Nephron progenitor cell (in vitro differentiated cells): ENCODE results near the gene ANKUB1.

ENCODE experiments used
- DNase-seq: peaks from one replicate; pipeline ENCODE4 v3.0.0; 2021
- H3K27ac Mint-ChIP-seq: 2 replicates; pipeline ENCODE4 v1.8.0; 2021; ENCODE audit warnings: mild to moderate bottlenecking, moderate library complexity, mixed read lengths
- H3K27me3 Mint-ChIP-seq: 2 replicates; pipeline ENCODE4 v1.8.0; 2021; ENCODE audit warnings: mild to moderate bottlenecking, low read depth, mixed read lengths; ENCODE audit not compliant: poor library complexity
- H3K36me3 Mint-ChIP-seq: 2 replicates; pipeline ENCODE4 v1.8.0; 2021; ENCODE audit warnings: low read depth, mixed read lengths
- H3K4me1 Mint-ChIP-seq: 2 replicates; pipeline ENCODE4 v1.8.0; 2021; ENCODE audit warnings: mixed read lengths
- H3K4me3 Mint-ChIP-seq: 2 replicates; pipeline ENCODE4 v1.8.0; 2021; ENCODE audit warnings: mild to moderate bottlenecking, moderate library complexity, mixed read lengths
- H3K9me3 Mint-ChIP-seq: 2 replicates; pipeline ENCODE4 v1.8.0; 2021; ENCODE audit warnings: mild to moderate bottlenecking, moderate library complexity, mixed read lengths
- TF ChIP-seq, protein P1 (sequence below): fragments of 200-600 bp; sonication (generic); IDR thresholded peaks from 2 replicates; pipeline ENCODE4 v1.5.0; 2021; ENCODE audit warnings: antibody characterized with exemption

ANKUB1 gene

DNA sequence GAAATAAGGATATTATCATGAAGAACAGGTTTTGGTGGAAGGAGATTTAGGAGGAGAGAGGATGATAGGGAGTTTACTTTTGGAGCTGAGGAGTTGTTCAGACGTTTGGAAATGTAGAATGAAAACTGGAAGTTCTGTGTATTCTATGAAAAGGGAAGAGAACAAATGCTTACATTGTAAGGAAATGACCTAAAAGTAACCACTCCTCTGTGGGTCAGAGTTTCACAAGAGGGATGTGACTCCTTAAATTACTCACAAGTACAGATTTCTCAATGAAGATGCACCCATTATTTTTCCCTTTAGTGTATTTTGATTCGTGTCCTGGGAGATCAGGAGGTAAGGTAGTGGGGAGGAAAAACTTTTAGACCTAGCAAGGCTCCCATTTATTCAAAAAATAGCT lies 24.6 kb upstream of the ANKUB1 start:
- DNase-seq, result no peak
- Mint-ChIP-seq H3K27ac (no peak overlapping the region), H3K9me3 (peaks cover 22% of the 10 kb centered on the region), H3K4me3 (no peak overlapping the region), H3K4me1 (peaks cover 35% of the 10 kb centered on the region), H3K36me3 (peaks cover 20% of the 10 kb centered on the region), H3K27me3 (no peaks in the 10 kb centered on the region)
- TF ChIP-seq, protein P1, sequence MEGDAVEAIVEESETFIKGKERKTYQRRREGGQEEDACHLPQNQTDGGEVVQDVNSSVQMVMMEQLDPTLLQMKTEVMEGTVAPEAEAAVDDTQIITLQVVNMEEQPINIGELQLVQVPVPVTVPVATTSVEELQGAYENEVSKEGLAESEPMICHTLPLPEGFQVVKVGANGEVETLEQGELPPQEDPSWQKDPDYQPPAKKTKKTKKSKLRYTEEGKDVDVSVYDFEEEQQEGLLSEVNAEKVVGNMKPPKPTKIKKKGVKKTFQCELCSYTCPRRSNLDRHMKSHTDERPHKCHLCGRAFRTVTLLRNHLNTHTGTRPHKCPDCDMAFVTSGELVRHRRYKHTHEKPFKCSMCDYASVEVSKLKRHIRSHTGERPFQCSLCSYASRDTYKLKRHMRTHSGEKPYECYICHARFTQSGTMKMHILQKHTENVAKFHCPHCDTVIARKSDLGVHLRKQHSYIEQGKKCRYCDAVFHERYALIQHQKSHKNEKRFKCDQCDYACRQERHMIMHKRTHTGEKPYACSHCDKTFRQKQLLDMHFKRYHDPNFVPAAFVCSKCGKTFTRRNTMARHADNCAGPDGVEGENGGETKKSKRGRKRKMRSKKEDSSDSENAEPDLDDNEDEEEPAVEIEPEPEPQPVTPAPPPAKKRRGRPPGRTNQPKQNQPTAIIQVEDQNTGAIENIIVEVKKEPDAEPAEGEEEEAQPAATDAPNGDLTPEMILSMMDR, result no peak

DNA sequence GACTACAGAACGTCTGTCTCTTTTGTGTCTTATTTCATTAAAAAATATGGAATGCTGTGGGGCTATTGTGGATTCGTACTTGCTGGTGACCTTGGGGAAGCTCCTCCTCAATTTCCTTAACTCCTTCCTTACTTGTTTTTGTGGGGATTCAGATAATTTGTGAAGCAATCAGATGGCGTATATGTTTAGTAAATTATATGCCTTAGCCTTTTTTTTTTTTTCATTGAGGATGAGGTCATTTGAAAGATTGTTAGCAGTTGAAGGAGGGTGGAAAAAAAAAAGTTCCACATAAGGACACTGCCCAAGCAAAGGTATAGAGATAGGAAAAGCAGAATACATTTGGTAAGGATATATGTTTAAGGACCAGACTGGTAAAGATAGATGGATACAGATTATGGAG lies 24.0 kb upstream of the ANKUB1 start:
- Mint-ChIP-seq H3K4me1 (peaks cover 36% of the 10 kb centered on the region), H3K9me3 (peaks cover 16% of the 10 kb centered on the region), H3K27me3 (no peaks in the 10 kb centered on the region), H3K4me3 (no peak overlapping the region), H3K36me3 (peaks cover 13% of the 10 kb centered on the region), H3K27ac (no peak overlapping the region)
- no peak for DNase-seq
- TF ChIP-seq, protein P1, result no peak

DNA sequence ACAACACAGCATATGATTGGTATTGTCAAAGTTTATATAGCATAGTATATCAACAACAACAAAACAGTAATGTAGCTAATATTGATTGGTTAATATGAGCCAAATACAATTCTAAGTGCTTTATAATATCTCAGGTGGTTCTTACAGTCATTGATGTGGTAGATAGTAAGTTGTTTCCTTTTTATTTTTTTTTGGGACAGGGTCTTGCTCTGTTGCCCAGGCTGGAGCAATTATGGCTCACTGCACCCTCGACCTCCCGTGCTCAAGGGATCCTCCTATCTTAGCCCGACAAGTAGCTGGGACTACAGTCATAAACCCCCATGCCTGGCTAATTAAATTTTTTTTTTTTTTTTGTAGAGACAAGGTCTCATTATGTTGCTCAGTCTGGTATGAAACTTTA lies 23.4 kb upstream of the ANKUB1 start:
- Mint-ChIP-seq H3K4me1 (peaks cover 36% of the 10 kb centered on the region), H3K36me3 (peaks cover 12% of the 10 kb centered on the region), H3K9me3 (peaks cover 10% of the 10 kb centered on the region), H3K27me3 (no peaks in the 10 kb centered on the region), H3K4me3 (peak overlapping the region; percentile 57), H3K27ac (no peak overlapping the region)
- TF ChIP-seq, protein P1, result no peak
- no peak for DNase-seq

DNA sequence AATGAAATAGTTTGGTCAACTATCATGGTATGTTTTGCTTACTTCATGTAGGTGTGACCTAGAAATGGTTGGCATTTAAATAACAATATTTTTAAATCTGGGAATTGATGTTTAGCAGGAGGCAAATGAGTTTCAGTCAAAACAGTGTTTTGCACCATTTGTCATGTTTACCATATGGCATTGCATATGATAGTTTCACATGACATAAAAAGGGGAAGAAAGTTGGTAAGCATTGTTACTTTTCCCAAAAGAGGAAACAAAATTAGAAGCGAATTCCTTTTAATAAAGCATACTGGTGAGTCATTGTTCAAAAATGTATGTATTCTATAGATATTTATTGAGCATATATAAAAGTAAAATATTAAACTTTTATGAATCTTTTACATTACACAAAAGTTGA lies 23.0 kb upstream of the ANKUB1 start:
- DNase-seq, result no peak
- H3K27ac Mint-ChIP-seq, result no peak overlapping the region
- peaks cover 7% of the 10 kb centered on the region for H3K9me3 Mint-ChIP-seq
- peak overlapping the region; percentile 94 for H3K4me3 Mint-ChIP-seq
- H3K4me1 Mint-ChIP-seq, result peaks cover 36% of the 10 kb centered on the region
- peaks cover 9% of the 10 kb centered on the region for H3K36me3 Mint-ChIP-seq
- no peaks in the 10 kb centered on the region for H3K27me3 Mint-ChIP-seq
- TF ChIP-seq, protein P1, result no peak

DNA sequence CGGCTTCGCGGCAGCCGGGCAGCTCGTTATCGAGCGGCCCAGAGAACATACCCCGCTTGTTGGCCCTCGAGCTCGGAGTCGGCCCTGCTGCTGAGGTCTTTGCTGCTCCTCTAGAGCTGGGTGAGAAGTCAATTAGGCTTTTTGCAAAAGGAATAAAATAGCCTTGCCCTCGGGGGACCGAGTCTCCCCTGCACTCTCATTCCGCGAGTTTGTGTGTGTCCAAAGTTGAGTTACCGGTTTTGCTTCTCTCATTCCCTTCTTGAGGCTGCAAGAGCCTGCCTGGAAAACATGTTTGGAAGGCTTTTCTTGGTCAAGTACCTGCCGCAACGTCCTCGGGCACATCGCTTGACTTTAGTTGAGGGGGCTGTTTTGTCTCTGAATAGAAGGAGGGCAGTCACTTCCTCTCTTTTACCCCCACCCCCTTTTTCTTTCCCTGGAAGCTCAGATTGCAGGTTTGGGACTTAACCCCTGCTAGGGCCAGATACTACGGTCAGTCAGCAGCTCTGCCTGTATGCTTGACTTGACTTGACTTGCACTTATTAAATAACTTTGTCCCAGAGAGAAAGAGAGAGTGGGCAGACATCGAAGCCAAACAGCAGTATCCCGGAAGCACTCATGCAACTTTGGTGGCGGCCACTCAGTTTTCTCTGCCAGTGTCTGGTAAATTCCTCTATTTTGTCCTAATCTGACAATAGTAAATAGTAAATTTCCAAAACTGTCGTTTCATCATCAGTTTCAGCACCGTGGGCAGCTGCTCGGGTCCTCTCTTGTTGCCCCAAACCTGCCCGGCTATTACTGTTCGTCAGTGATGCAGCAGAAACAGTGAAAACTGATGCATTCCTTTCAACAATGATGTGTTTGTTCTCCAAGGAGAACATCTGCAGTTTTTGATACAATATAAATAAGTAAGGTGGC lies 21.3 kb upstream of the ANKUB1 start:
- H3K27ac Mint-ChIP-seq, result peak overlapping the region; percentile 94
- TF ChIP-seq, protein P1, result no peak
- H3K36me3 Mint-ChIP-seq, result no peaks in the 10 kb centered on the region
- no peaks in the 10 kb centered on the region for H3K27me3 Mint-ChIP-seq
- peak; percentile 46 for DNase-seq
- peak overlapping the region; percentile 94 for H3K4me3 Mint-ChIP-seq
- peaks cover 36% of the 10 kb centered on the region for H3K4me1 Mint-ChIP-seq
- no peaks in the 10 kb centered on the region for H3K9me3 Mint-ChIP-seq
